ENCODE measurements around the gene LRMDA.

Gene LRMDA

GRCh38 chr10:75428434-75429158 lies 2.8 kb upstream of the LRMDA start:
- TF ChIP-seq CTCF (IDR thresholded peaks at IDR 0.05): no peak
- peaks cover 0 to 19% (median 10%) of the 10 kb centered on the region in 4 donors for H3K4me1 ChIP-seq

GRCh38 chr10:75429159-75429827 lies 2.1 kb upstream of the LRMDA start:
- H3K27ac ChIP-seq: no peak overlapping the region
- no peak for DNase-seq

More at GRCh38 chr10:75428434-75429158, 2.8 kb upstream of the LRMDA start:
- no peak overlapping the region for H3K27ac ChIP-seq
- no peaks in the 10 kb centered on the region for H3K9me3 ChIP-seq
- H3K36me3 ChIP-seq: no peaks in the 10 kb centered on the region
- H3K4me3 ChIP-seq: no peak overlapping the region
- intact Hi-C loops (cut with DNase I; ENCODE audit: low total_unique reads): no loop called here
- no peaks in the 10 kb centered on the region for H3K27me3 ChIP-seq
- DNase-seq: no peak

GRCh38 chr10:75430000-75430763 lies 1.2 kb upstream of the LRMDA start:
- DNase-seq: peak; percentile 61 to 80
- peaks cover 0 to 19% (median 10%) of the 10 kb centered on the region in 4 donors for H3K4me1 ChIP-seq
- intact Hi-C loops (cut with DNase I; ENCODE audit: low total_unique reads): no loop called here
- H3K36me3 ChIP-seq: no peaks in the 10 kb centered on the region
- no peak for TF ChIP-seq CTCF (IDR thresholded peaks at IDR 0.05)
- H3K27ac ChIP-seq: peak overlapping the region; percentile 11 to 64
- no peak overlapping the region for H3K4me3 ChIP-seq
- no peaks in the 10 kb centered on the region for H3K27me3 ChIP-seq
- no peaks in the 10 kb centered on the region for H3K9me3 ChIP-seq

More at GRCh38 chr10:75429159-75429827, 2.1 kb upstream of the LRMDA start:
- H3K4me3 ChIP-seq: no peak overlapping the region
- H3K27me3 ChIP-seq: no peaks in the 10 kb centered on the region
- no peaks in the 10 kb centered on the region for H3K36me3 ChIP-seq
- intact Hi-C loops (cut with DNase I; ENCODE audit: low total_unique reads): no loop called here
- H3K9me3 ChIP-seq: no peaks in the 10 kb centered on the region
- TF ChIP-seq CTCF (IDR thresholded peaks at IDR 0.05): no peak
- peaks cover 0 to 19% (median 10%) of the 10 kb centered on the region in 4 donors for H3K4me1 ChIP-seq

- H3K27me3 ChIP-seq: no peaks in the 10 kb centered on the region
- H3K36me3 ChIP-seq: no peaks in the 10 kb centered on the region
- no peaks in the 10 kb centered on the region for H3K9me3 ChIP-seq
- peaks cover 0 to 19% (median 10%) of the 10 kb centered on the region in 4 donors for H3K4me1 ChIP-seq
- no peak overlapping the region for H3K27ac ChIP-seq
- intact Hi-C loops (cut with DNase I; ENCODE audit: low total_unique reads): no loop called here
- DNase-seq: no peak
- no peak for TF ChIP-seq CTCF (IDR thresholded peaks at IDR 0.05)
- H3K4me3 ChIP-seq: peak overlapping the region; percentile 58 to 67
Measured at GRCh38 chr10:75432176-75432575, 752 bp downstream of the LRMDA start.

- intact Hi-C loops (cut with DNase I; ENCODE audit: low total_unique reads): no loop called here
- H3K36me3 ChIP-seq: no peaks in the 10 kb centered on the region
- no peaks in the 10 kb centered on the region for H3K9me3 ChIP-seq
- no peak overlapping the region for H3K4me3 ChIP-seq
- peaks cover 0 to 19% (median 10%) of the 10 kb centered on the region in 4 donors for H3K4me1 ChIP-seq
- no peak for TF ChIP-seq CTCF (IDR thresholded peaks at IDR 0.05)
- H3K27me3 ChIP-seq: no peaks in the 10 kb centered on the region
- no peak for DNase-seq
- H3K27ac ChIP-seq: no peak overlapping the region
Measured at GRCh38 chr10:75432763-75433162, 1.3 kb downstream of the LRMDA start.

Data from tibial artery (tissue), 4 donors.